ENCODE data around the gene GPN3.
"Not testable (repeated sequence)": the region's sequence is repeated elsewhere in the genome, so short reads cannot be mapped to it uniquely, and the experiment has no call there.

Gene GPN3

GRCh38 chr12:110468214-110469048 is at the start of gene GPN3, which contains the start of gene FAM216A:
Gene GPN3, minus strand, starts transcription at chr12:110468257. Its CDS starts 54 bp downstream, at chr12:110468203.
Gene FAM216A, plus strand, starts transcription at chr12:110468845. Its CDS starts 31 bp downstream, at chr12:110468876.
- peak; percentile 98 for DNase-seq

GRCh38 chr12:110516995-110517394 is 48.9 kb upstream of the GPN3 start:
- DNase-seq: no peak

- DNase-seq: no peak
These were observed 46.3 kb upstream of the GPN3 start for GRCh38 chr12:110514363-110514762.

- no peak for DNase-seq
These were observed 45.8 kb upstream of the GPN3 start for GRCh38 chr12:110513842-110514241.

- no peak for DNase-seq
These were observed 40.1 kb upstream of the GPN3 start for GRCh38 chr12:110508071-110508586.

- DNase-seq: no peak
These were observed 37.3 kb upstream of the GPN3 start for GRCh38 chr12:110505332-110505731.

GRCh38 chr12:110503432-110503831 is 35.4 kb upstream of the GPN3 start:
- no peak for DNase-seq

GRCh38 chr12:110501752-110502738 is 34.0 kb upstream of the GPN3 start, which contains the start of the genes RAD9B and VPS29:
Gene RAD9B, plus strand, starts transcription at chr12:110502331. Its CDS starts 7 bp downstream, at chr12:110502338.
Gene VPS29, minus strand, starts transcription at chr12:110502111. Its CDS starts 60 bp downstream, at chr12:110502051.
- DNase-seq: peak; percentile 97

- DNase-seq: peak; percentile 37
These were observed 33.3 kb upstream of the GPN3 start for GRCh38 chr12:110501399-110501751.

- no peak for DNase-seq
These were observed 31.1 kb upstream of the GPN3 start for GRCh38 chr12:110498984-110499706.

- DNase-seq: no peak
These were observed 7.4 kb upstream of the GPN3 start for GRCh38 chr12:110475426-110475825.

- no peak for DNase-seq
These were observed 227 bp downstream of the GPN3 start for GRCh38 chr12:110467847-110468213.

- DNase-seq: no peak
These were observed 1.3 kb downstream of the GPN3 start for GRCh38 chr12:110466791-110467190.

GRCh38 chr12:110465765-110466164 is 2.3 kb downstream of the GPN3 start:
- DNase-seq: not testable (repeated sequence)

- DNase-seq: no peak
These were observed 3.0 kb downstream of the GPN3 start for GRCh38 chr12:110465024-110465423.

- DNase-seq: not testable (repeated sequence)
These were observed 6.9 kb downstream of the GPN3 start for GRCh38 chr12:110461189-110461588.

GRCh38 chr12:110458756-110459155 is 9.3 kb downstream of the GPN3 start:
- no peak for DNase-seq

- no peak for DNase-seq
These were observed 14.3 kb downstream of the GPN3 start for GRCh38 chr12:110453569-110454296.

GRCh38 chr12:110451263-110451662 is 16.8 kb downstream of the GPN3 start:
- DNase-seq: no peak

- peak; percentile 96 for DNase-seq
These were observed 18.1 kb downstream of the GPN3 start, which contains the start of gene ARPC3 for GRCh38 chr12:110449799-110450497. Gene ARPC3, minus strand, starts transcription at chr12:110450337. Its CDS starts 77 bp downstream, at chr12:110450260.

GRCh38 chr12:110444455-110444854 is 23.6 kb downstream of the GPN3 start:
- DNase-seq: no peak
